SW 1271 (cell line): ENCODE results near the gene CLTCL1.
"Not testable (repeated sequence)": the region's sequence is repeated elsewhere in the genome, so short reads cannot be mapped to it uniquely, and the experiment has no call there.

Experiments used
- DNase-seq, 2 experiments: peaks; one replicate each; lab custom pipeline; 2025; lab: John Stamatoyannopoulos, UW

The CLTCL1 gene

GRCh38 chr22:19218541-19219233 lies 72.8 kb downstream of the CLTCL1 start:
- DNase-seq: no peak

GRCh38 chr22:19216579-19216978 lies 74.9 kb downstream of the CLTCL1 start:
- no peak for DNase-seq

GRCh38 chr22:19215360-19215759 lies 76.2 kb downstream of the CLTCL1 start:
- DNase-seq: no peak

- DNase-seq: no peak
These were observed 77.4 kb downstream of the CLTCL1 start for GRCh38 chr22:19214078-19214473.

GRCh38 chr22:19213442-19214077 lies 78.0 kb downstream of the CLTCL1 start:
- no peak for DNase-seq

GRCh38 chr22:19213001-19213400 lies 78.5 kb downstream of the CLTCL1 start:
- no peak for DNase-seq

- DNase-seq: no peak
These were observed 79.1 kb downstream of the CLTCL1 start for GRCh38 chr22:19212302-19212870.

- DNase-seq: no peak
These were observed 81.3 kb downstream of the CLTCL1 start for GRCh38 chr22:19210188-19210587.

- DNase-seq: no peak
These were observed 83.2 kb downstream of the CLTCL1 start for GRCh38 chr22:19208287-19208847.

GRCh38 chr22:19207884-19208283 lies 83.6 kb downstream of the CLTCL1 start:
- DNase-seq: no peak

GRCh38 chr22:19207401-19207808 lies 84.1 kb downstream of the CLTCL1 start:
- DNase-seq: no peak

GRCh38 chr22:19206287-19206686 lies 85.2 kb downstream of the CLTCL1 start:
- no peak for DNase-seq

- no peak for DNase-seq
These were observed 86.9 kb downstream of the CLTCL1 start for GRCh38 chr22:19204640-19205039.

GRCh38 chr22:19203834-19204233 lies 87.7 kb downstream of the CLTCL1 start:
- DNase-seq: no peak

- not testable (repeated sequence) for DNase-seq
These were observed 88.7 kb downstream of the CLTCL1 start for GRCh38 chr22:19202799-19203186.

GRCh38 chr22:19201869-19202798 lies 89.4 kb downstream of the CLTCL1 start:
- no peak for DNase-seq

GRCh38 chr22:19201130-19201868 lies 90.2 kb downstream of the CLTCL1 start:
- DNase-seq: no peak

GRCh38 chr22:19199479-19199878 lies 92.0 kb downstream of the CLTCL1 start:
- DNase-seq: no peak

- DNase-seq: no peak
These were observed 93.3 kb downstream of the CLTCL1 start for GRCh38 chr22:19197997-19198865.
